Activated CD8-positive, alpha-beta memory T cell treated with anti-CD3 and anti-CD28 coated beads, Interleukin-2, amount 50 U/mL, for 24 hours (primary cell): ENCODE data around the gene TAGAP.
"Not testable (repeated sequence)": the region's sequence is repeated elsewhere in the genome, so short reads cannot be mapped to it uniquely, and the experiment has no call there.

Experiments
- DNase-seq: peaks from one replicate; pipeline ENCODE4 v3.0.0-alpha.2; 2020; ENCODE audit errors: extremely low read depth

Gene TAGAP

GRCh38 chr6:159043947-159044346 lies 844 bp downstream of the TAGAP start:
- no peak for DNase-seq

- DNase-seq, result no peak
These were observed 1.5 kb downstream of the TAGAP start for GRCh38 chr6:159043251-159043650.

- no peak for DNase-seq
These were observed 2.0 kb downstream of the TAGAP start for GRCh38 chr6:159042826-159043181.

- DNase-seq, result no peak
These were observed 2.6 kb downstream of the TAGAP start for GRCh38 chr6:159042003-159042825.

- no peak for DNase-seq
These were observed 3.6 kb downstream of the TAGAP start for GRCh38 chr6:159041181-159041580.

- DNase-seq, result no peak
These were observed 4.9 kb downstream of the TAGAP start for GRCh38 chr6:159039885-159040258.

- DNase-seq, result no peak
These were observed 5.6 kb downstream of the TAGAP start for GRCh38 chr6:159038914-159039884.

GRCh38 chr6:159038318-159038717 lies 6.5 kb downstream of the TAGAP start:
- not testable (repeated sequence) for DNase-seq

- DNase-seq, result no peak
These were observed 7.0 kb downstream of the TAGAP start for GRCh38 chr6:159037756-159038290.

GRCh38 chr6:159036673-159037072 lies 8.1 kb downstream of the TAGAP start:
- DNase-seq, result no peak

GRCh38 chr6:159035891-159036290 lies 8.9 kb downstream of the TAGAP start:
- no peak for DNase-seq

GRCh38 chr6:159033160-159034049 lies 11.4 kb downstream of the TAGAP start:
- DNase-seq, result no peak

GRCh38 chr6:159031846-159032245 lies 12.9 kb downstream of the TAGAP start:
- DNase-seq, result no peak

- DNase-seq, result no peak
These were observed 14.6 kb downstream of the TAGAP start for GRCh38 chr6:159030168-159030567.

- DNase-seq, result not testable (repeated sequence)
These were observed 19.6 kb downstream of the TAGAP start for GRCh38 chr6:159025224-159025623.

- no peak for DNase-seq
These were observed 20.9 kb downstream of the TAGAP start for GRCh38 chr6:159023893-159024292.

GRCh38 chr6:159020011-159020410 lies 24.8 kb downstream of the TAGAP start:
- DNase-seq, result no peak

- no peak for DNase-seq
These were observed 26.8 kb downstream of the TAGAP start for GRCh38 chr6:159017757-159018559.

- no peak for DNase-seq
These were observed 30.4 kb downstream of the TAGAP start for GRCh38 chr6:159014406-159014805.

- DNase-seq, result no peak
These were observed 31.6 kb downstream of the TAGAP start for GRCh38 chr6:159013229-159013628.

- DNase-seq, result no peak
These were observed 32.6 kb downstream of the TAGAP start for GRCh38 chr6:159012201-159012600.
